ENCODE data around the gene SEC22C. TPM values are rescaled to one million over a fixed set of nuclear protein-coding genes. Genes with fewer than 3 reads are reported as not detected.

The SEC22C gene
- total and polyA plus RNA-seq, 2 of the 13 experiments (the other 11 are each of a cell fraction or from before 2014, with no cell fraction given): 20.0 to 40.0 TPM

DNA sequence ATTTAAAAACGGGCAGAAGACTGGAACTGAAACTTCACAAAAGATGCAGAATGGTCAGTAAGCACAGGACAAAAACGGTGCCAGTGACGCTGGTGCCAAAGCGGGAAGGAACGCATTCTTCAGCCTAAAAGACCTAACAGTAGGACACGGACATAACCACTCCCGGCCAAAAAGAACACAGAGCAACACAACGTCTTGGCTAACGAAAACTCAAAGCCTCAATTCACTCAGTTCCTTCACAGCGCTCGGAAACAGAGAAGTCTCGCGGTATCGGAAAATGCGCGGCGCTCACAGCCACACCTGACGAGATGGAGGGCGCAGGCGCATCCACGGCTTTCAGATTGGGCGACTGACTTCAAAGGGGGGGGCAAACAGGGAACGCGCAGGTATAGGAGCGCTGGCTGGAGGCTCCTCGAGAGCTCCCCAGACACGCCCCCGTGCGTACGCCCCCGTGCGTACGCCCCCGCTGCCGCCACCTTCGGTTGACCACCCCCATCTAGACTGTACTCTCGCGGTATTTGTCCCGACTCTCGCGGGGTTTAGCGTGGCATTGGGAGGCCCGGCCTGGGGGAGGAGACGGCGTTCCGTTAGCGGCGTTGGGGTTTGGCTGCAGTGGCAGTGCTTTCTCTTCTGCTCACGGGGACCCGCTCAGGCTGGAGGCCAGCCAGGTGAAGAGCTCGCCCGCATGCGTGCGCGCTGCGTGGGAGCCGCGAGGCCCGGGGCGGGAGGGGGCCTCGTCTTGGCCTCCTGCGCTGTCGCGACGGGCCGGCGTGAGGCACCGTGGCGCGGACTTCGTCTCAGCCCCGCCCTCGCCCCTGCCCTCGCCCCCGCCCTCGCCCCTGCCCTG, 18.6 kb upstream of the SEC22C start, which contains the start of gene NKTR (continued):
- TF ChIP-seq, protein P1, sequence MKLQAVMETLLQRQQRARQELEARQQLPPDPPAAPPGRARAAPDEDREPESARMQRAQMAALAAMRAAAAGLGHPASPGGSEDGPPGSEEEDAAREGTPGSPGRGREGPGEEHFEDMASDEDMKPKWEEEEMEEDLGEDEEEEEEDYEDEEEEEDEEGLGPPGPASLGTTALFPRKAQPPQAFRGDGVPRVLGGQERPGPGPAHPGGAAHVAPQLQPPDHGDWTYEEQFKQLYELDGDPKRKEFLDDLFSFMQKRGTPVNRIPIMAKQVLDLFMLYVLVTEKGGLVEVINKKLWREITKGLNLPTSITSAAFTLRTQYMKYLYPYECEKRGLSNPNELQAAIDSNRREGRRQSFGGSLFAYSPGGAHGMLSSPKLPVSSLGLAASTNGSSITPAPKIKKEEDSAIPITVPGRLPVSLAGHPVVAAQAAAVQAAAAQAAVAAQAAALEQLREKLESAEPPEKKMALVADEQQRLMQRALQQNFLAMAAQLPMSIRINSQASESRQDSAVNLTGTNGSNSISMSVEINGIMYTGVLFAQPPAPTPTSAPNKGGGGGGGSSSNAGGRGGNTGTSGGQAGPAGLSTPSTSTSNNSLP (IDR thresholded peaks at IDR 0.05; ENCODE audit: low read depth, low read length): no peak; the same call in 1 of the 2 replicates
- TF ChIP-seq ZNF879 (CRISPR knock-in tag; IDR thresholded peaks at IDR 0.05): no peak
- TF ChIP-seq KLF13 (CRISPR knock-in tag; IDR thresholded peaks at IDR 0.05): no peak
- TF ChIP-seq STAG1 (CRISPR knock-in tag; IDR thresholded peaks at IDR 0.05): no peak
- TF ChIP-seq, protein P2, sequence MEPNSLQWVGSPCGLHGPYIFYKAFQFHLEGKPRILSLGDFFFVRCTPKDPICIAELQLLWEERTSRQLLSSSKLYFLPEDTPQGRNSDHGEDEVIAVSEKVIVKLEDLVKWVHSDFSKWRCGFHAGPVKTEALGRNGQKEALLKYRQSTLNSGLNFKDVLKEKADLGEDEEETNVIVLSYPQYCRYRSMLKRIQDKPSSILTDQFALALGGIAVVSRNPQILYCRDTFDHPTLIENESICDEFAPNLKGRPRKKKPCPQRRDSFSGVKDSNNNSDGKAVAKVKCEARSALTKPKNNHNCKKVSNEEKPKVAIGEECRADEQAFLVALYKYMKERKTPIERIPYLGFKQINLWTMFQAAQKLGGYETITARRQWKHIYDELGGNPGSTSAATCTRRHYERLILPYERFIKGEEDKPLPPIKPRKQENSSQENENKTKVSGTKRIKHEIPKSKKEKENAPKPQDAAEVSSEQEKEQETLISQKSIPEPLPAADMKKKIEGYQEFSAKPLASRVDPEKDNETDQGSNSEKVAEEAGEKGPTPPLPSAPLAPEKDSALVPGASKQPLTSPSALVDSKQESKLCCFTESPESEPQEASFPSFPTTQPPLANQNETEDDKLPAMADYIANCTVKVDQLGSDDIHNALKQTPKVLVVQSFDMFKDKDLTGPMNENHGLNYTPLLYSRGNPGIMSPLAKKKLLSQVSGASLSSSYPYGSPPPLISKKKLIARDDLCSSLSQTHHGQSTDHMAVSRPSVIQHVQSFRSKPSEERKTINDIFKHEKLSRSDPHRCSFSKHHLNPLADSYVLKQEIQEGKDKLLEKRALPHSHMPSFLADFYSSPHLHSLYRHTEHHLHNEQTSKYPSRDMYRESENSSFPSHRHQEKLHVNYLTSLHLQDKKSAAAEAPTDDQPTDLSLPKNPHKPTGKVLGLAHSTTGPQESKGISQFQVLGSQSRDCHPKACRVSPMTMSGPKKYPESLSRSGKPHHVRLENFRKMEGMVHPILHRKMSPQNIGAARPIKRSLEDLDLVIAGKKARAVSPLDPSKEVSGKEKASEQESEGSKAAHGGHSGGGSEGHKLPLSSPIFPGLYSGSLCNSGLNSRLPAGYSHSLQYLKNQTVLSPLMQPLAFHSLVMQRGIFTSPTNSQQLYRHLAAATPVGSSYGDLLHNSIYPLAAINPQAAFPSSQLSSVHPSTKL (CRISPR knock-in tag; IDR thresholded peaks at IDR 0.05): peak; percentile 35
- TF ChIP-seq, protein P3, sequence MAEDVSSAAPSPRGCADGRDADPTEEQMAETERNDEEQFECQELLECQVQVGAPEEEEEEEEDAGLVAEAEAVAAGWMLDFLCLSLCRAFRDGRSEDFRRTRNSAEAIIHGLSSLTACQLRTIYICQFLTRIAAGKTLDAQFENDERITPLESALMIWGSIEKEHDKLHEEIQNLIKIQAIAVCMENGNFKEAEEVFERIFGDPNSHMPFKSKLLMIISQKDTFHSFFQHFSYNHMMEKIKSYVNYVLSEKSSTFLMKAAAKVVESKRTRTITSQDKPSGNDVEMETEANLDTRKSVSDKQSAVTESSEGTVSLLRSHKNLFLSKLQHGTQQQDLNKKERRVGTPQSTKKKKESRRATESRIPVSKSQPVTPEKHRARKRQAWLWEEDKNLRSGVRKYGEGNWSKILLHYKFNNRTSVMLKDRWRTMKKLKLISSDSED (CRISPR knock-in tag; IDR thresholded peaks at IDR 0.05): no peak
- TF ChIP-seq RFXANK (CRISPR knock-in tag; IDR thresholded peaks at IDR 0.05): no peak
- TF ChIP-seq SMYD3 (CRISPR knock-in tag; IDR thresholded peaks at IDR 0.05): no peak; the same call in 1 of the 2 replicates
- TF ChIP-seq, protein P4, sequence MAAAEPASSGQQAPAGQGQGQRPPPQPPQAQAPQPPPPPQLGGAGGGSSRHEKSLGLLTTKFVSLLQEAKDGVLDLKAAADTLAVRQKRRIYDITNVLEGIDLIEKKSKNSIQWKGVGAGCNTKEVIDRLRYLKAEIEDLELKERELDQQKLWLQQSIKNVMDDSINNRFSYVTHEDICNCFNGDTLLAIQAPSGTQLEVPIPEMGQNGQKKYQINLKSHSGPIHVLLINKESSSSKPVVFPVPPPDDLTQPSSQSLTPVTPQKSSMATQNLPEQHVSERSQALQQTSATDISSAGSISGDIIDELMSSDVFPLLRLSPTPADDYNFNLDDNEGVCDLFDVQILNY (CRISPR knock-in tag; conservative IDR thresholded peaks at IDR 0.05): no peak
- TF ChIP-seq, protein P5, sequence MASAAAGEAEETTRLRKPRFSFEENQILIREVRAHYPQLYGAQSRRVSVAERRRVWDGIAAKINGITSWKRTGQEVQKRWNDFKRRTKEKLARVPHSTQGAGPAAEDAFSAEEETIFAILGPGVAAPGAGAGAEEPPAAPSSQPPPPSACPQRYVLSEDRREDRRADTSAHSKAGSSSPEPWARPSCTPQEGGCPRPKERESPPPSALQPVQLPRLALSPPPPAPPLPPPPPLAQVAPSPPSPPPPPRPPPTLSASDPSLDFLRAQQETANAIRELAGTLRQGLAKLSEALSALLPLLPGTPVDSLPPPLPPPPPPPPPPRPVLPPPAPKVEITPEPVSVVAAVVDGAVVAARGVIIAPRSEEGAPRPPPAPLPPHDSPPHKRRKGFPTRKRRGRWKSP (CRISPR knock-in tag; IDR thresholded peaks at IDR 0.05): peak; percentile 96
- no peak for TF ChIP-seq ZNF484 (CRISPR knock-in tag; IDR thresholded peaks at IDR 0.05; ENCODE audit: borderline replicate concordance, low read depth)
- TF ChIP-seq ZNF138 (CRISPR knock-in tag; IDR thresholded peaks at IDR 0.05; ENCODE audit: low read depth): peak; percentile 73; the same call in 1 of the 2 replicates
- TF ChIP-seq ZNF747 (CRISPR knock-in tag; IDR thresholded peaks at IDR 0.05; ENCODE audit: borderline replicate concordance): peak; percentile 91; the same call in 1 of the 2 replicates
- peak; percentile 61 for TF ChIP-seq CREB1 (IDR thresholded peaks at IDR 0.05)
- TF ChIP-seq CREB1 (CRISPR knock-in tag; IDR thresholded peaks at IDR 0.05): peak; percentile 69
- TF ChIP-seq NBN (conservative IDR thresholded peaks at IDR 0.05): no peak
- peak; percentile 77; the same call in 1 of the 2 replicates for TF ChIP-seq ZNF354B (CRISPR knock-in tag; IDR thresholded peaks at IDR 0.05)
- TF ChIP-seq, protein P6, sequence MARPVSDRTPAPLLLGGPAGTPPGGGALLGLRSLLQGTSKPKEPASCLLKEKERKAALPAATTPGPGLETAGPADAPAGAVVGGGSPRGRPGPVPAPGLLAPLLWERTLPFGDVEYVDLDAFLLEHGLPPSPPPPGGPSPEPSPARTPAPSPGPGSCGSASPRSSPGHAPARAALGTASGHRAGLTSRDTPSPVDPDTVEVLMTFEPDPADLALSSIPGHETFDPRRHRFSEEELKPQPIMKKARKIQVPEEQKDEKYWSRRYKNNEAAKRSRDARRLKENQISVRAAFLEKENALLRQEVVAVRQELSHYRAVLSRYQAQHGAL (CRISPR knock-in tag; IDR thresholded peaks at IDR 0.05; ENCODE audit: not compliant biosample characterization): peak; percentile 21
- TF ChIP-seq ZBTB42 (CRISPR knock-in tag; IDR thresholded peaks at IDR 0.05): no peak
- no peak; the same call in 1 of the 2 replicates for TF ChIP-seq ZNF33B (CRISPR knock-in tag; IDR thresholded peaks at IDR 0.05)

Data from HepG2 (cell line).